ENCODE results near the gene RANBP17. TPM values are rescaled to one million over a fixed set of nuclear protein-coding genes. Genes with fewer than 3 reads are reported as not detected.

RANBP17 gene
- total RNA-seq, 2 experiments from 2014 or later = not detected

DNA sequence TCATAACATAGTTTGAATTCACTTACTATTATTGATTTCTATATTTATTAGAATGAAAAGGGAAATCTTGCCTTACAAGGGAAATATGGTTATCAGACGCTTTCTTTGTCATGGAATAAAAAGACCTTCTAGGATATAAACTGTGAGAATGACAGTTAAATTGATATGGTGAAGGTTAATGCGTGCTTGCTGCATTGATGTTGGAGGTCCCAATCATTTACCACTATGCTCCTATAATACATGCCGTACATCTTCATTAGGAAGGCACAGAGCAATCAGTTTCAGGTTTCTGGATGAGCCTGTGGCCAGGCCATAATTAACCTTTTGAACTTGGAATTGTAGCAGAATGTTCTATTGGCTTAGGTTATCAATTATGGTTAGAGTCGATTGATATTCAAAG lies 245.9 kb downstream of the RANBP17 start:
- H3K4me1 Mint-ChIP-seq (ENCODE audit: low read depth) = no peaks in the 10 kb centered on the region
- TF ChIP-seq, protein P1, sequence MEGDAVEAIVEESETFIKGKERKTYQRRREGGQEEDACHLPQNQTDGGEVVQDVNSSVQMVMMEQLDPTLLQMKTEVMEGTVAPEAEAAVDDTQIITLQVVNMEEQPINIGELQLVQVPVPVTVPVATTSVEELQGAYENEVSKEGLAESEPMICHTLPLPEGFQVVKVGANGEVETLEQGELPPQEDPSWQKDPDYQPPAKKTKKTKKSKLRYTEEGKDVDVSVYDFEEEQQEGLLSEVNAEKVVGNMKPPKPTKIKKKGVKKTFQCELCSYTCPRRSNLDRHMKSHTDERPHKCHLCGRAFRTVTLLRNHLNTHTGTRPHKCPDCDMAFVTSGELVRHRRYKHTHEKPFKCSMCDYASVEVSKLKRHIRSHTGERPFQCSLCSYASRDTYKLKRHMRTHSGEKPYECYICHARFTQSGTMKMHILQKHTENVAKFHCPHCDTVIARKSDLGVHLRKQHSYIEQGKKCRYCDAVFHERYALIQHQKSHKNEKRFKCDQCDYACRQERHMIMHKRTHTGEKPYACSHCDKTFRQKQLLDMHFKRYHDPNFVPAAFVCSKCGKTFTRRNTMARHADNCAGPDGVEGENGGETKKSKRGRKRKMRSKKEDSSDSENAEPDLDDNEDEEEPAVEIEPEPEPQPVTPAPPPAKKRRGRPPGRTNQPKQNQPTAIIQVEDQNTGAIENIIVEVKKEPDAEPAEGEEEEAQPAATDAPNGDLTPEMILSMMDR (IDR thresholded peaks at IDR 0.05) = no peak
- ChIA-PET POLR2A (no interaction called here), CTCF (no interaction called here)
- H3K36me3 Mint-ChIP-seq (ENCODE audit: low read depth) = no peaks in the 10 kb centered on the region
- intact Hi-C loops (cut with micrococcal nuclease) = no loop called here
- H3K4me3 Mint-ChIP-seq = no peak overlapping the region
- no peak overlapping the region for H3K27ac Mint-ChIP-seq
- ATAC-seq = no peak
- H3K9me3 Mint-ChIP-seq = no peaks in the 10 kb centered on the region
- DNase-seq = no peak
- no peaks in the 10 kb centered on the region for H3K27me3 Mint-ChIP-seq

DNA sequence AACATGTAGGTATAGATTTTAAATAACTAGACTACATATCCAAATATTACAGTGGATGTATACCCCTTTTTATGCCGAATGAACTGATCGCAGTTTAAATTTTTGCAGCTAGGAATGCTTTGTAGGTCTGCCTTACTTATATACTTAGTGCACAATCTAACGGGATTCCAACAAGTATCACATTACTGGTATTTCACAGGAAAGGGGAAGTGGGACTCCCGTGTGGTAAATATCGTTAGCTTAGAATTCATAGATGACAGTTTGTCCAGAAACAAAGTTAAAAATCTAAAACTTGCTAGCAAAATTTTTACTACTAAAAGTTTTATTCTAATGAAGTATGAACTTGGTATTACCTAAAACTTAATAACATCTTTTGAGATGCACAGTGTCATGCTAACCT lies 253.7 kb downstream of the RANBP17 start:
- Mint-ChIP-seq H3K4me3 (no peak overlapping the region), H3K27me3 (no peaks in the 10 kb centered on the region)
- intact Hi-C loops (cut with micrococcal nuclease) = no loop called here

DNA sequence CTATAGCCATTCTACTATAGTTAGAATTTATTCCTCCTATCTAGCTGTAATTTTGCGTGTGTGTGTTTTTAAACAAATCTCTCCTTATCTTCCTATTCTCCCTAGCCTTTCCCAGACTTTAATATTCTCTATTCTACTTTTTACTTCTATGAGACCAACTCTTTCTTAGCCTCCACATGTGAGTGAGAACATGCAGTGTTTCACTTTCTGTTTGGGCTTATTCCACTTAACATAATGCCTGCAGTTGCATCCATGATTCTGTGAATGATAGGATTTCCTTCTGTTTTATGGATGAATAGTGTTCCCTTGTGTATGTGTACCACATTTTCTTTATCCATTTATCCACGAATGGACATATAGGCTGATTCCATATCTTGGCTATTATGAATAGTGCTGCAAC lies 254.9 kb downstream of the RANBP17 start:
- TF ChIP-seq, protein P1 (IDR thresholded peaks at IDR 0.05) = no peak
- no peak for DNase-seq
- Mint-ChIP-seq H3K27ac (no peak overlapping the region), H3K9me3 (peaks cover 9% of the 10 kb centered on the region), H3K36me3 (ENCODE audit: low read depth) (no peaks in the 10 kb centered on the region), H3K4me1 (ENCODE audit: low read depth) (no peaks in the 10 kb centered on the region), H3K27me3 (no peaks in the 10 kb centered on the region), H3K4me3 (no peak overlapping the region)
- ChIA-PET POLR2A (no interaction called here), CTCF (no interaction called here)
- ATAC-seq = no peak
- intact Hi-C loops (cut with micrococcal nuclease) = no loop called here

More for the DNA sequence above, 253.7 kb downstream of the RANBP17 start:
- Mint-ChIP-seq H3K9me3 (peaks cover 9% of the 10 kb centered on the region), H3K36me3 (ENCODE audit: low read depth) (no peaks in the 10 kb centered on the region), H3K27ac (no peak overlapping the region), H3K4me1 (ENCODE audit: low read depth) (no peaks in the 10 kb centered on the region)
- CTCF ChIA-PET = no interaction called here
- TF ChIP-seq, protein P1 (IDR thresholded peaks at IDR 0.05) = no peak
- ATAC-seq = no peak
- POLR2A ChIA-PET = no interaction called here
- DNase-seq = no peak

DNA sequence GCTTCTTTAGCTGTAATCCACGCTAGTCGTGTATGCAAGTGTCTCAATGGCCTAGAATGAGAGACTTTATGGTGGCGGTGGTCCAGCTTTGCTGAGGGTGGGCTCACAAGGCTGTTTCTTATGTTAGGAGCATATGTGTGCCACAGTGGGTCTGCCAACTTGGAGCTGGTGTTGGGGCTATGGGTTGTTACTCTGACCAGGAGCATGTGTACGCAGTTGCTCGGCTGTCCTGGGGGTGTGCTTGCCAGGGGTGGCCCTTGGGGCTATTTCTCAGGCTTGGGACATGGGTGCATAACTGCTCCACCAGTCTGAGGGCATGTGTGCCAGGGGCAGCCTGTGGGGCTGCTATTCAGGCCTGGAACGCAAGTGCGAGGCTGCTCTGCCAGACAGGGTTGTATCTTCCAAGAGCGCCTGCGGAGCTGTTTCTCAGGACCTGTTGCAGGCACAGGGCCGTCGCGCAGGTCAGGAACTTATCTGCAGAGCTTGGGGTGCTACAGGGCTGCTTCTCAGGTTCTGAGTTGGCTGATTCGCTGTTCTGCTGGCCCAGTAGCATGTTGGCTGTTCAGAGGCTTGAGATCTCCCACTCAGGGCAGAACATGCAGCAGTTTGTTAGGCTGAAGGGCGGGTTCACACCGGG lies 259.3 kb downstream of the RANBP17 start:
- no peaks in the 10 kb centered on the region for H3K36me3 Mint-ChIP-seq (ENCODE audit: low read depth)
- DNase-seq (no peak), ATAC-seq (no peak)
- H3K9me3 Mint-ChIP-seq = peaks cover 9% of the 10 kb centered on the region
- TF ChIP-seq, protein P1 (IDR thresholded peaks at IDR 0.05) = no peak
- intact Hi-C loops (cut with micrococcal nuclease) = no loop called here
- ChIA-PET POLR2A (no interaction called here), CTCF (no interaction called here)
- H3K27me3 Mint-ChIP-seq = no peaks in the 10 kb centered on the region
- no peak overlapping the region for H3K4me3 Mint-ChIP-seq
- H3K4me1 Mint-ChIP-seq (ENCODE audit: low read depth) = no peaks in the 10 kb centered on the region
- H3K27ac Mint-ChIP-seq = no peak overlapping the region

DNA sequence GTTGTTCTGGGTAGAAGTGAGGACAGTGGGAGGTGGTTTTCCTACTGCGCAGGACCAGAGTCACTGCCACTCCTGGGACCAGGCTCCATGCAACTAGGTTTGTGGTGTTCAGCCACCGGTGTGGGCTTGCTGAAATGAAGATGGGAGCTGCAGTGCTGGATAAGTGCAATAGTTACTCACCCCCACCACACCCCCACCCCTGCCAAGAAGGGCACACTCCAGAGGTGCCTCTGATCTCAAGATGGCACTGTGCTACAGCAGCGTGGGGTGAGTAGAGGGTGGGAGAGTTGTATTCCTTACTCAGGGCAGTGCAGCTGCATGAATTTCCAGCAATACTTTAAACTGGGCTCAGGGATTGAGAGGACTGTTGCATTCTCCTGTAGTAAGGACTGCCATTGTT lies 259.8 kb downstream of the RANBP17 start:
- no peak overlapping the region for H3K27ac Mint-ChIP-seq
- peaks cover 9% of the 10 kb centered on the region for H3K9me3 Mint-ChIP-seq
- H3K27me3 Mint-ChIP-seq = no peaks in the 10 kb centered on the region
- no peak for DNase-seq
- H3K4me1 Mint-ChIP-seq (ENCODE audit: low read depth) = no peaks in the 10 kb centered on the region
- no peak for ATAC-seq
- ChIA-PET POLR2A (no interaction called here), CTCF (no interaction called here)
- H3K36me3 Mint-ChIP-seq (ENCODE audit: low read depth) = no peaks in the 10 kb centered on the region
- TF ChIP-seq, protein P1 (IDR thresholded peaks at IDR 0.05) = no peak
- H3K4me3 Mint-ChIP-seq = no peak overlapping the region
- intact Hi-C loops (cut with micrococcal nuclease) = no loop called here

All from activated CD8-positive, alpha-beta T cell treated with anti-CD3 and anti-CD28 coated beads for 36 hours (primary cell).